Right forelimb (tissue), 1 donor: ENCODE measurements around the gene JARID2.
"Not testable (repeated sequence)": the region's sequence is repeated elsewhere in the genome, so short reads cannot be mapped to it uniquely, and the experiment has no call there.

ENCODE experiments used
- DNase-seq: peaks from one replicate; pipeline ENCODE4 v3.0.0-alpha.2; 2018

The JARID2 gene

GRCh38 chr6:15405129-15406068 is 159.5 kb downstream of the JARID2 start:
- DNase-seq: no peak

GRCh38 chr6:15406452-15406851 is 160.6 kb downstream of the JARID2 start:
- no peak for DNase-seq

- no peak for DNase-seq
Measured at GRCh38 chr6:15408008-15408407, 162.1 kb downstream of the JARID2 start.

GRCh38 chr6:15408758-15409157 is 162.9 kb downstream of the JARID2 start:
- no peak for DNase-seq

- no peak for DNase-seq
Measured at GRCh38 chr6:15409301-15410125, 163.6 kb downstream of the JARID2 start.

GRCh38 chr6:15410126-15410391 is 164.2 kb downstream of the JARID2 start:
- no peak for DNase-seq

- DNase-seq: no peak
Measured at GRCh38 chr6:15410752-15411151, 164.9 kb downstream of the JARID2 start.

GRCh38 chr6:15411766-15412165 is 165.9 kb downstream of the JARID2 start:
- no peak for DNase-seq

GRCh38 chr6:15412767-15413166 is 166.9 kb downstream of the JARID2 start:
- DNase-seq: no peak

- no peak for DNase-seq
Measured at GRCh38 chr6:15413466-15414234, 167.8 kb downstream of the JARID2 start.

GRCh38 chr6:15414235-15414612 is 168.4 kb downstream of the JARID2 start:
- no peak for DNase-seq

- DNase-seq: not testable (repeated sequence)
Measured at GRCh38 chr6:15415622-15416021, 169.8 kb downstream of the JARID2 start.

- no peak for DNase-seq
Measured at GRCh38 chr6:15416932-15417509, 171.2 kb downstream of the JARID2 start.

GRCh38 chr6:15417811-15418210 is 171.9 kb downstream of the JARID2 start:
- no peak for DNase-seq

- DNase-seq: no peak
Measured at GRCh38 chr6:15419493-15419892, 173.6 kb downstream of the JARID2 start.

GRCh38 chr6:15420959-15421438 is 175.1 kb downstream of the JARID2 start:
- DNase-seq: no peak

GRCh38 chr6:15421945-15422733 is 176.3 kb downstream of the JARID2 start:
- DNase-seq: no peak

GRCh38 chr6:15423286-15423993 is 177.6 kb downstream of the JARID2 start:
- no peak for DNase-seq

GRCh38 chr6:15425947-15426346 is 180.1 kb downstream of the JARID2 start:
- no peak for DNase-seq

GRCh38 chr6:15426395-15426794 is 180.5 kb downstream of the JARID2 start:
- DNase-seq: no peak

- no peak for DNase-seq
Measured at GRCh38 chr6:15426901-15427300, 181.0 kb downstream of the JARID2 start.
